Esophagus (tissue), 2 donors: ENCODE data around the gene UPK1B. TPM values are rescaled to one million over a fixed set of nuclear protein-coding genes. Genes with fewer than 3 reads are reported as not detected.
A peak's percentile ranks its signal among the peaks of the same experiment; 100 is the strongest.
"Not testable (repeated sequence)": the region's sequence is repeated elsewhere in the genome, so short reads cannot be mapped to it uniquely, and the experiment has no call there.

ENCODE experiments used
- H3K27ac ChIP-seq, 2 donors: one replicate each; pipeline ENCODE4 v1.5.1; 2013; ENCODE audit warnings: low read depth in 2 of 2, mild to moderate bottlenecking in 2 of 2, inconsistent platforms in 1 of 2, low read length in 1 of 2, moderate library complexity in 1 of 2
- H3K27me3 ChIP-seq, 2 donors: one replicate each; pipeline ENCODE4 v1.6.1; 2013; ENCODE audit warnings: low read length in 2 of 2, control low read depth in 1 of 2, mild to moderate bottlenecking in 1 of 2; ENCODE audit not compliant: insufficient read depth in 2 of 2, control insufficient read depth in 1 of 2
- H3K36me3 ChIP-seq, 2 donors: one replicate each; pipeline ENCODE4 v1.6.1; 2013; ENCODE audit warnings: low read length in 1 of 2; ENCODE audit not compliant: control insufficient read depth in 2 of 2, insufficient read depth in 2 of 2
- H3K4me1 ChIP-seq, 2 donors: one replicate each; pipeline ENCODE4 v1.6.1; 2013; ENCODE audit warnings: low read length in 1 of 2; ENCODE audit not compliant: control insufficient read depth in 2 of 2, insufficient read depth in 2 of 2
- H3K4me3 ChIP-seq, 2 donors: one replicate each; pipeline ENCODE4 v1.5.1; 2013; ENCODE audit warnings: low read length in 2 of 2, mild to moderate bottlenecking in 2 of 2, low read depth in 1 of 2, moderate library complexity in 1 of 2
- H3K9me3 ChIP-seq, 2 donors: one replicate each; pipeline ENCODE4 v1.6.1; 2013; ENCODE audit warnings: mild to moderate bottlenecking in 2 of 2, low read depth in 1 of 2, low read length in 1 of 2, moderate library complexity in 1 of 2; ENCODE audit not compliant: control insufficient read depth in 2 of 2, insufficient read depth in 1 of 2
- WGBS, 2 donors: extraction: QIAGEN DNeasy Blood & Tissue Kit; methylation state at CpG; one replicate each; pipeline ENCODE4 v1.1.7; 2013; 5-methylcytosine and 5-hydroxymethylcytosine counted together
- polyA plus RNA-seq, 2 donors: library from polyadenylated mRNA; stranded (reverse); fragments of 200-250 nt; gene quantifications; one replicate each; pipeline ENCODE4 v1.2.3, GENCODE V29; 2013
- donor health status: healthy with polysubstance abuse.
- donor health status: Bipolar disorder and iron deficiency.

UPK1B gene
- polyA plus RNA-seq, 2 donors = 1.5 to 4.7 TPM

- Histone ChIP-seq H3K4me1 (no peaks in the 10 kb centered on the region), H3K27ac (peak overlapping the region; percentile 85 to 89), H3K36me3 (peaks cover 0 to 4% of the 10 kb centered on the region in 2 donors), H3K27me3 (no peaks in the 10 kb centered on the region), H3K9me3 (no peaks in the 10 kb centered on the region), H3K4me3 (peak overlapping the region; percentile 76 to 82)
- 3 to 4% methylated on average over 14 to 16 of the region's 16 CpGs for WGBS, 2 donors
Observed at GRCh38 chr3:119240101-119240590, 66.7 kb downstream of the UPK1B start.

GRCh38 chr3:119240591-119241434 is 67.4 kb downstream of the UPK1B start, which contains the start of gene B4GALT4:
TSS of gene B4GALT4 (minus strand) at chr3:119240878. CDS start at chr3:119230099, 10,779 bp downstream.
- Histone ChIP-seq H3K9me3 (no peaks in the 10 kb centered on the region), H3K27me3 (no peaks in the 10 kb centered on the region), H3K4me3 (peak within 1 kb of the TSS; percentile 76 to 82), H3K27ac (peak within 1 kb of the TSS; percentile 85 to 89), H3K4me1 (peaks cover 0 to 6% of the 10 kb centered on the region in 2 donors), H3K36me3 (no peaks in the 10 kb centered on the region)
- 1 to 2% methylated on average over 52 to 70 of the region's 70 CpGs for WGBS, 2 donors

GRCh38 chr3:119242387-119243057 is 69.1 kb downstream of the UPK1B start:
- H3K36me3 ChIP-seq, H3K4me3 ChIP-seq: not testable (repeated sequence)
- 91 to 93% methylated on average over 30 to 49 of the region's 49 CpGs for WGBS, 2 donors

GRCh38 chr3:119243058-119243529 is 69.7 kb downstream of the UPK1B start:
- not testable (repeated sequence) for H3K27me3 ChIP-seq, H3K9me3 ChIP-seq, H3K4me3 ChIP-seq, H3K36me3 ChIP-seq, H3K27ac ChIP-seq
- H3K4me1 ChIP-seq = peaks cover 0 to 10% of the 10 kb centered on the region in 2 donors
- 64 to 77% methylated on average over 3 to 7 of the region's 7 CpGs for WGBS, 2 donors

More at GRCh38 chr3:119242387-119243057, 69.1 kb downstream of the UPK1B start:
- peaks cover 0 to 10% of the 10 kb centered on the region in 2 donors for H3K4me1 ChIP-seq
- not testable (repeated sequence) for H3K27ac ChIP-seq, H3K27me3 ChIP-seq, H3K9me3 ChIP-seq

GRCh38 chr3:119243712-119244111 is 70.3 kb downstream of the UPK1B start:
- H3K9me3 ChIP-seq = no peaks in the 10 kb centered on the region
- H3K4me3 ChIP-seq = no peak overlapping the region
- H3K27me3 ChIP-seq = no peaks in the 10 kb centered on the region
- no peaks in the 10 kb centered on the region for H3K36me3 ChIP-seq
- H3K27ac ChIP-seq = no peak overlapping the region
- H3K4me1 ChIP-seq = peaks cover 0 to 10% of the 10 kb centered on the region in 2 donors

GRCh38 chr3:119245778-119246177 is 72.4 kb downstream of the UPK1B start:
- no peaks in the 10 kb centered on the region for H3K36me3 ChIP-seq
- H3K4me1 ChIP-seq = peaks cover 0 to 10% of the 10 kb centered on the region in 2 donors
- 79 to 81% methylated on average over 2 of the region's 2 CpGs for WGBS, 2 donors
- no peak overlapping the region for H3K4me3 ChIP-seq
- no peaks in the 10 kb centered on the region for H3K27me3 ChIP-seq
- H3K9me3 ChIP-seq = no peaks in the 10 kb centered on the region
- H3K27ac ChIP-seq = peak overlapping the region in 1 of 2 donors; percentile 4

Other genes starting within 250 kb of the UPK1B start
- gene IGSF11, start 138.8 kb upstream of the UPK1B start, polyA plus RNA-seq = under 1 TPM; 0.67 to 0.95 TPM
- gene TEX55, start 27.4 kb upstream of the UPK1B start, polyA plus RNA-seq = not detected
- 10 to 100 TPM; 16.5 to 18.4 TPM for gene B4GALT4, start 67.3 kb downstream of the UPK1B start, polyA plus RNA-seq
- 1 to 10 TPM; 1.6 TPM for gene ARHGAP31, start 120.8 kb downstream of the UPK1B start, polyA plus RNA-seq